Right renal pelvis (tissue), 4 donors: Measurements from ENCODE around the gene GAB4. TPM values are rescaled to one million over a fixed set of nuclear protein-coding genes. Genes with fewer than 3 reads are reported as not detected.

Source experiments
- DNase-seq, 4 donors: peaks; one replicate each; pipeline ENCODE4 v3.0.0-alpha.2; 2013; ENCODE audit warnings: low read depth in 4 of 4, low spot score in 3 of 4, missing footprints in 1 of 4
- polyA plus RNA-seq, 4 donors: library from polyadenylated mRNA; unstranded; fragments of 120-200 nt; gene quantifications; one replicate each; pipeline ENCODE4 v1.2.1, GENCODE V29; 2013; ENCODE audit not compliant: insufficient read length in 4 of 4

GAB4 gene
- polyA plus RNA-seq, 4 donors = not detected

GRCh38 chr22:16989915-16990314 is 18.1 kb downstream of the GAB4 start:
- DNase-seq = no peak

- no peak for DNase-seq
Observed at GRCh38 chr22:16988257-16988656, 19.8 kb downstream of the GAB4 start.

GRCh38 chr22:16987822-16988221 is 20.2 kb downstream of the GAB4 start:
- no peak for DNase-seq

GRCh38 chr22:16975155-16975885 is 32.7 kb downstream of the GAB4 start:
- DNase-seq = no peak

- no peak for DNase-seq
Observed at GRCh38 chr22:16974298-16975084, 33.5 kb downstream of the GAB4 start.

GRCh38 chr22:16973591-16974297 is 34.3 kb downstream of the GAB4 start:
- DNase-seq = no peak

GRCh38 chr22:16972311-16972710 is 35.7 kb downstream of the GAB4 start:
- no peak for DNase-seq

- DNase-seq = no peak
Observed at GRCh38 chr22:16970446-16970845, 37.6 kb downstream of the GAB4 start.

- no peak for DNase-seq
Observed at GRCh38 chr22:16969508-16970327, 38.3 kb downstream of the GAB4 start.

- DNase-seq = no peak
Observed at GRCh38 chr22:16968218-16968595, 39.8 kb downstream of the GAB4 start.

- DNase-seq = no peak
Observed at GRCh38 chr22:16967453-16968217, 40.4 kb downstream of the GAB4 start.

GRCh38 chr22:16966251-16966650 is 41.8 kb downstream of the GAB4 start:
- DNase-seq = no peak

- no peak for DNase-seq
Observed at GRCh38 chr22:16965560-16965959, 42.5 kb downstream of the GAB4 start.

- no peak for DNase-seq
Observed at GRCh38 chr22:16965083-16965482, 42.9 kb downstream of the GAB4 start.

- no peak for DNase-seq
Observed at GRCh38 chr22:16964366-16964765, 43.7 kb downstream of the GAB4 start.

GRCh38 chr22:16963189-16963945 is 44.7 kb downstream of the GAB4 start:
- no peak for DNase-seq

- DNase-seq = no peak
Observed at GRCh38 chr22:16962501-16962900, 45.5 kb downstream of the GAB4 start.

- DNase-seq = no peak
Observed at GRCh38 chr22:16961477-16962186, 46.4 kb downstream of the GAB4 start.

- DNase-seq = no peak
Observed at GRCh38 chr22:16960884-16961249, 47.2 kb downstream of the GAB4 start.
